HEK293T (cell line): Measurements from ENCODE around the gene PCDH17.

Experiments used
- CTCF ChIA-PET: fragments of 350-600 bp; formaldehyde crosslinking; extraction: SDS; loops from one replicate; lab custom pipeline; 2021; ENCODE audit warnings: antibody characterized with exemption, inconsistent platforms; lab: Yijun Ruan, JAX
- POLR2A ChIA-PET: fragments of 350-600 bp; formaldehyde crosslinking; extraction: SDS; loops from one replicate; lab custom pipeline; 2020; ENCODE audit warnings: antibody characterized with exemption, inconsistent platforms; lab: Yijun Ruan, JAX
- DNase-seq: peaks from one replicate; pipeline ENCODE4 v3.0.0; 2012; ENCODE audit warnings: mixed read lengths; ENCODE audit errors: extremely low spot score
- ARNT ChIP-seq: fragments of 450-650 bp; IDR thresholded peaks from 2 replicates; pipeline ENCODE4 v1.6.1; 2017; ENCODE audit warnings: mild to moderate bottlenecking
- BHLHE40 ChIP-seq: fragments of 450-650 bp; IDR thresholded peaks from 2 replicates; pipeline ENCODE4 v1.6.1; 2016; ENCODE audit warnings: mild to moderate bottlenecking, moderate library complexity, borderline replicate concordance
- CTBP1 ChIP-seq: fragments of 450-650 bp; IDR thresholded peaks from 2 replicates; pipeline ENCODE4 v1.6.1; 2016; ENCODE audit warnings: borderline replicate concordance
- ELF4 ChIP-seq: fragments of 450-650 bp; IDR thresholded peaks from 2 replicates; pipeline ENCODE4 v1.6.1; 2017; ENCODE audit warnings: antibody characterized with exemption
- FOXA1 ChIP-seq: fragments of 450-650 bp; IDR thresholded peaks from 2 replicates; pipeline ENCODE4 v1.6.1; 2016; ENCODE audit warnings: mild to moderate bottlenecking
- FOXK2 ChIP-seq: fragments of 450-650 bp; IDR thresholded peaks from 2 replicates; pipeline ENCODE4 v1.6.1; 2016; ENCODE audit warnings: mild to moderate bottlenecking
- FOXM1 ChIP-seq: fragments of 450-650 bp; IDR thresholded peaks from 2 replicates; pipeline ENCODE4 v1.6.1; 2017; ENCODE audit warnings: mild to moderate bottlenecking, borderline replicate concordance
- HDGF ChIP-seq: fragments of 450-650 bp; IDR thresholded peaks from 2 replicates; pipeline ENCODE4 v1.6.1; 2017; ENCODE audit warnings: antibody characterized with exemption, borderline replicate concordance
- L3MBTL2 ChIP-seq: fragments of 450-650 bp; conservative IDR thresholded peaks from 2 replicates; pipeline ENCODE4 v1.6.1; 2016; ENCODE audit warnings: mild to moderate bottlenecking
- LEF1 ChIP-seq: fragments of 450-650 bp; IDR thresholded peaks from 2 replicates; pipeline ENCODE4 v1.6.1; 2017; ENCODE audit warnings: mild to moderate bottlenecking, borderline replicate concordance
- NFRKB ChIP-seq: fragments of 450-650 bp; IDR thresholded peaks from 2 replicates; pipeline ENCODE4 v1.6.1; 2016; ENCODE audit warnings: mild to moderate bottlenecking, moderate library complexity
- PKNOX1 ChIP-seq: fragments of 450-650 bp; IDR thresholded peaks from 2 replicates; pipeline ENCODE4 v1.6.1; 2016
- SP1 ChIP-seq: fragments of 450-650 bp; IDR thresholded peaks from 2 replicates; pipeline ENCODE4 v1.6.1; 2017
- SUZ12 ChIP-seq: fragments of 450-650 bp; IDR thresholded peaks from 2 replicates; pipeline ENCODE4 v1.6.1; 2016; ENCODE audit warnings: mild to moderate bottlenecking
- TARDBP ChIP-seq: fragments of 450-650 bp; IDR thresholded peaks from 2 replicates; pipeline ENCODE4 v1.6.1; 2016
- ZNF384 ChIP-seq: fragments of 450-650 bp; IDR thresholded peaks from 2 replicates; pipeline ENCODE4 v1.6.1; 2016

The PCDH17 gene

GRCh38 chr13:57666131-57666953 lies 34.8 kb downstream of the PCDH17 start:
- ChIA-PET CTCF (no interaction called here), POLR2A (no interaction called here)
- DNase-seq, result no peak
- no peak for TF ChIP-seq LEF1
- TF ChIP-seq HDGF, result no peak
- no peak for TF ChIP-seq FOXM1
- TF ChIP-seq BHLHE40, result no peak

GRCh38 chr13:57672168-57672567 lies 40.6 kb downstream of the PCDH17 start:
- CTCF ChIA-PET, result no interaction called here
- POLR2A ChIA-PET, result no interaction called here
- no peak for TF ChIP-seq PKNOX1
- TF ChIP-seq LEF1, result no peak
- no peak for TF ChIP-seq FOXK2
- TF ChIP-seq ELF4, result no peak
- TF ChIP-seq NFRKB, result no peak
- TF ChIP-seq BHLHE40, result no peak
- TF ChIP-seq ZNF384, result no peak
- TF ChIP-seq ARNT, result no peak
- TF ChIP-seq SP1, result no peak
- no peak for TF ChIP-seq FOXM1
- no peak for TF ChIP-seq L3MBTL2
- TF ChIP-seq FOXA1, result no peak
- TF ChIP-seq HDGF, result no peak
- no peak for TF ChIP-seq CTBP1
- no peak for TF ChIP-seq TARDBP
- no peak for DNase-seq

GRCh38 chr13:57673197-57673596 lies 41.7 kb downstream of the PCDH17 start:
- POLR2A ChIA-PET, result no interaction called here

GRCh38 chr13:57675526-57675925 lies 44.0 kb downstream of the PCDH17 start:
- TF ChIP-seq NFRKB (no peak), TARDBP (no peak), SUZ12 (no peak), SP1 (no peak)
- POLR2A ChIA-PET, result no interaction called here
- DNase-seq, result no peak
- CTCF ChIA-PET, result no interaction called here

More at GRCh38 chr13:57673197-57673596, 41.7 kb downstream of the PCDH17 start:
- DNase-seq, result no peak
- CTCF ChIA-PET, result no interaction called here
- TF ChIP-seq SUZ12 (no peak), LEF1 (no peak), TARDBP (no peak), HDGF (no peak), PKNOX1 (no peak)

GRCh38 chr13:57680609-57681008 lies 49.1 kb downstream of the PCDH17 start:
- DNase-seq, result no peak
- ChIA-PET POLR2A (no interaction called here), CTCF (no interaction called here)
- TF ChIP-seq SUZ12 (no peak), ELF4 (no peak), LEF1 (no peak), FOXM1 (no peak), FOXK2 (no peak), HDGF (no peak), CTBP1 (no peak), ARNT (no peak), FOXA1 (no peak), ZNF384 (no peak)

- CTCF ChIA-PET, result no interaction called here
- DNase-seq, result no peak
- POLR2A ChIA-PET, result no interaction called here
- TF ChIP-seq FOXA1 (no peak), ZNF384 (no peak), HDGF (no peak), NFRKB (no peak), LEF1 (no peak), FOXK2 (no peak), ARNT (no peak), FOXM1 (no peak), SUZ12 (no peak), BHLHE40 (no peak), SP1 (no peak), L3MBTL2 (no peak), TARDBP (no peak), ELF4 (no peak), CTBP1 (no peak), PKNOX1 (no peak)
Measured at GRCh38 chr13:57682128-57682716, 50.7 kb downstream of the PCDH17 start.
